ENCODE data around the gene NPAS3.

DNA sequence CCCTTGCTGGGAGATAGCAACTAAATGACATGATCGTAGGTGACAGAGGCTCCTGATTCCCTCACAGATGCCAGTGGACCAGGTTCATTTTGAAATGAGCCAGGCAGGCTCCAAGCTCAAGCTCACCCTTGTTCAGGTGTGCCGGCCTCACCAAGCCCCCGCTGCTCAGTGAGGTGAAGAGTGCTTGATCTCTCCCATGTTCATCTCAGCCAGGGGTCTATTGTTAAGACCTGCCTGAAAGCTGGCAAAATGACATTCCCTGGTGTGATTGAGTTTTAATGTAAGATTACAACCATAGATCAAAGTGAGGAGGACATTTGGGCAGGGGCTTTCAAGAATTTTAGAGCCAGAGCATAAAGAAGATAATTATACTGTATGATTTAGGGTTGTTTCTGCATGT, 514.3 kb downstream of the NPAS3 start:
- TF ChIP-seq, protein P1, sequence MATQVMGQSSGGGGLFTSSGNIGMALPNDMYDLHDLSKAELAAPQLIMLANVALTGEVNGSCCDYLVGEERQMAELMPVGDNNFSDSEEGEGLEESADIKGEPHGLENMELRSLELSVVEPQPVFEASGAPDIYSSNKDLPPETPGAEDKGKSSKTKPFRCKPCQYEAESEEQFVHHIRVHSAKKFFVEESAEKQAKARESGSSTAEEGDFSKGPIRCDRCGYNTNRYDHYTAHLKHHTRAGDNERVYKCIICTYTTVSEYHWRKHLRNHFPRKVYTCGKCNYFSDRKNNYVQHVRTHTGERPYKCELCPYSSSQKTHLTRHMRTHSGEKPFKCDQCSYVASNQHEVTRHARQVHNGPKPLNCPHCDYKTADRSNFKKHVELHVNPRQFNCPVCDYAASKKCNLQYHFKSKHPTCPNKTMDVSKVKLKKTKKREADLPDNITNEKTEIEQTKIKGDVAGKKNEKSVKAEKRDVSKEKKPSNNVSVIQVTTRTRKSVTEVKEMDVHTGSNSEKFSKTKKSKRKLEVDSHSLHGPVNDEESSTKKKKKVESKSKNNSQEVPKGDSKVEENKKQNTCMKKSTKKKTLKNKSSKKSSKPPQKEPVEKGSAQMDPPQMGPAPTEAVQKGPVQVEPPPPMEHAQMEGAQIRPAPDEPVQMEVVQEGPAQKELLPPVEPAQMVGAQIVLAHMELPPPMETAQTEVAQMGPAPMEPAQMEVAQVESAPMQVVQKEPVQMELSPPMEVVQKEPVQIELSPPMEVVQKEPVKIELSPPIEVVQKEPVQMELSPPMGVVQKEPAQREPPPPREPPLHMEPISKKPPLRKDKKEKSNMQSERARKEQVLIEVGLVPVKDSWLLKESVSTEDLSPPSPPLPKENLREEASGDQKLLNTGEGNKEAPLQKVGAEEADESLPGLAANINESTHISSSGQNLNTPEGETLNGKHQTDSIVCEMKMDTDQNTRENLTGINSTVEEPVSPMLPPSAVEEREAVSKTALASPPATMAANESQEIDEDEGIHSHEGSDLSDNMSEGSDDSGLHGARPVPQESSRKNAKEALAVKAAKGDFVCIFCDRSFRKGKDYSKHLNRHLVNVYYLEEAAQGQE (IDR thresholded peaks at IDR 0.05): no peak
- no peak for TF ChIP-seq POLR2AphosphoS2 (conservative IDR thresholded peaks at IDR 0.05; ENCODE audit: low read length)
- no peak for TF ChIP-seq POLR2A (IDR thresholded peaks at IDR 0.05; ENCODE audit: low read length)
- no peak for TF ChIP-seq HMGXB4 (CRISPR knock-in tag; IDR thresholded peaks at IDR 0.05; ENCODE audit: borderline replicate concordance)

All from A549 (cell line).